D341Med (cell line): ENCODE results near the gene CABLES2.

Experiments
- DNase-seq: peaks from one replicate; pipeline ENCODE4 v3.0.0; 2012; ENCODE audit warnings: low spot score

CABLES2 gene

GRCh38 chr20:62350098-62350628 lies 56.9 kb downstream of the CABLES2 start:
- DNase-seq: no peak

GRCh38 chr20:62349556-62350097 lies 57.5 kb downstream of the CABLES2 start:
- no peak for DNase-seq

- no peak for DNase-seq
Observed at GRCh38 chr20:62348604-62349003, 58.5 kb downstream of the CABLES2 start.

DNA sequence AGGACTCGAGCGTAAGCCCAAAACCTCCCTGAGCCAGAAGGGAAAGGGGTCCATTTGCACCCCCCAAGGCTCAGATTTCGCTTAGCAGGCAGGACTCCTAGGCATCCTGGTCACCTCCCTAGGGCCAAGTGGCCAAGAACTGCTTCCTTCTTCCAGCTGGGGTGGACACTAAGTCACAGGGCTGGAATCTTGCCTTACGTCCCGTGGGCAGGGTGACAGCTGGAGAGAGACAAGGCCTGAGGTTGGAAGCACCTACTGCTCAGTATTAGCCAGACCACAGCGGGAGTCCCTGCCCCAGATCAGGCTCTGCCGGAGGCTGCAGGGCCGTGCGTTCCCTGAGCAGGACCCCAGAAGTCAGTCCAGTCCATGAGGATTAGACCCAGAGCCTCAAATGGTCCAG lies 59.6 kb downstream of the CABLES2 start:
- DNase-seq: no peak

DNA sequence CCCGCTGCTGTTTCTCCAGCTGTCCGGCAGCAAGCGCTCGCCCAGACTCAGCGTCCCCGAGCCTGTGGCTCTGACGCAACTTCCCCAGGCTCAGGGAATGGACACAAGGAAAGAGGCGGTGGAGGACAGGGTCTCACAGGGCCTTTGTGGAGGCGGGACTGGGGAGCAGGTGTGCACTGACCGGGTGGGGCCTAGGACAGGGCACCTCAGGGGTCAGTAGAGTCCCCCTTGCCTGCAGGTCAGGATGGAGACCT lies 60.0 kb downstream of the CABLES2 start:
- no peak for DNase-seq

DNA sequence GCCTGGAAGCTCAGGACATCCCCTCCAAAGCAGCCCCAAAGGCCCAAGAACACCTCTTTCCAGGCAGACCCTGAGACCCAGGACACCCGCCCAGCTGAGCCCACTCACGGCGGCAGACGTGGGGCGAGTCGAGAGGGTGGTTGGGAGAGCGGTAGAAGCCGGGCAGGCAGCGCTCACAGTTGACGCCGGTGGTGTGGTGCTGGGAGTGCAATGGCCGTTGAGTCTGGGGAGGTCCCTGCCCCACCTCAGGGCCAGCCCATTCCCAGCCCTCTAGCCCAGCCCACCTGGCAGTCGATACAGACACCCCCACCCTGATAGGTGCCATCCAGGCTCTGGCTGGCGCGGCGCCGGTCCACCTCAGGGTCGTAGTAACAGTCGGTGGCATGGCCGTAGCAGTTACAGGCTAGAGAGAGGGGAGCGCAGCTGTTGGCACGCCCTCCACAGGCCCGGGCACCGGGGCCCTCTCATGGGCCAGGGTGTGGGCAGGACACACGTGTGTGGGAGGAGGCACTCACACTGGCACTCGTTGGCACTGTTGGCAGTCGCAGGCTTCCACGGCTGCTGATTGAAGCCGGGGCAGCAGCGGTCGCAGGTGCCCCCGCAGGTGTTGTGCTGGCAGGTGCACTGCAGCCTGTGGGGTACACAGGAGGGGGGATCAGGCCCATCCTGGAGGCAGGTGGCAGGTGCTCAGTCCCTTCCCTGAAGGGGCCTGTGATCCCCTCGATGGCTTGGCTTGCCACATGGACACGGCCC lies 60.5 kb downstream of the CABLES2 start:
- no peak for DNase-seq

GRCh38 chr20:62345681-62346370 lies 61.3 kb downstream of the CABLES2 start:
- DNase-seq: no peak

DNA sequence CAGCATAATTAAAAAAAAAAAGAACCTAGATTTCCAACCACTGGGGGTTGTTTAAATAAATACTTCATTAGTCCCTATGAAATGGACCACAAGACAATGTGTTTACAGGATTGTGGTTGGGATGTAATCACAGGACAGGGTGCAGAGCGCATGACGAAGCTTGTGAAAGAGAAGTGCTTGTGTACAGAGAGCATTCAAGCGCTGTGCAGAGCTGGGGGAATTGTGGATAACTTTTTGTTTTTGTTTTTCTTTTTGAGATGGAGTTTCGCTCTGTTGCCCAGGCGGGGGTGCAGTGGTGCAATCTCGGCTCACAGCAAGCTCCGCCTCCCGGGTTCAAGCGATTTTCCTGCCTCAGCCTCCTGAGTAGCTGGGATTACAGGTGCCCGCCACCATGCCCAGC lies 62.3 kb downstream of the CABLES2 start:
- DNase-seq: no peak

- DNase-seq: no peak
Observed at GRCh38 chr20:62344092-62344491, 63.0 kb downstream of the CABLES2 start.

GRCh38 chr20:62342910-62343309 lies 64.2 kb downstream of the CABLES2 start:
- DNase-seq: no peak

DNA sequence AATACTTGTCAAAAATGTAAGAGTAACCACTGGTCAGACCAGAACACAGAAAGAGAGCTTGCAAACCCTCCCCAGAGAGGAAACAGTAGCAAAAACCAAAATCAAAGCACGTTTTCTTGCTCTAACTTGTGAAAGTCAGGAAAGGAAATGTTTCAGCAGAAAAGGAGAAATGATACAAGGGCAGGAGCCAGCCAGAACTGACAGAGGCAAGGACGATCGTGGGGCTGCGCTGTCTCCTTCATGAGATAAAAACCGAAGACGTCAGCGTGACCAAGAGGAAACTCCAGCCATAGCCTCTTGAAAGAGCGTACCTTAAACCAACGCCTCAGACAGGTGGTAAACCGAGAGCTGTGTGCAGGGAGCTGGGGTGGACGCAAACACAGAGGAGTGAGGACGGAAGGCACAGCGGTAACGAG lies 67.4 kb downstream of the CABLES2 start:
- DNase-seq: no peak
